IPS-20b (cell line): Measurements from ENCODE around the gene APBA2.
"Not testable (repeated sequence)": the region's sequence is repeated elsewhere in the genome, so short reads cannot be mapped to it uniquely, and the experiment has no call there.

Experiments
- H3K27ac ChIP-seq: one replicate; pipeline ENCODE4 v1.5.1; 2013; ENCODE audit warnings: low read length
- H3K27me3 ChIP-seq: 2 replicates; pipeline ENCODE4 v1.6.1; 2013; ENCODE audit warnings: mild to moderate bottlenecking, low read length, inconsistent platforms; ENCODE audit not compliant: insufficient read depth
- H3K36me3 ChIP-seq: 2 replicates; pipeline ENCODE4 v1.6.1; 2013; ENCODE audit warnings: low read depth, mild to moderate bottlenecking, inconsistent platforms, low read length, moderate library complexity; ENCODE audit not compliant: insufficient read depth
- H3K4me1 ChIP-seq: 2 replicates; pipeline ENCODE4 v1.6.1; 2013; ENCODE audit warnings: mild to moderate bottlenecking, control low read depth, inconsistent platforms, low read length, moderate library complexity; ENCODE audit not compliant: insufficient read depth
- H3K4me3 ChIP-seq: 2 replicates; pipeline ENCODE4 v1.5.1; 2013; ENCODE audit warnings: mild to moderate bottlenecking, low read length, inconsistent platforms
- H3K9ac ChIP-seq: 2 replicates; pipeline ENCODE4 v1.6.1; 2013; ENCODE audit warnings: low read depth, mild to moderate bottlenecking, inconsistent platforms, low read length, moderate library complexity
- H3K9me3 ChIP-seq: 2 replicates; pipeline ENCODE4 v1.6.1; 2013; ENCODE audit warnings: mild to moderate bottlenecking, low read depth, low read length, inconsistent platforms; ENCODE audit not compliant: insufficient read depth

The APBA2 gene

DNA sequence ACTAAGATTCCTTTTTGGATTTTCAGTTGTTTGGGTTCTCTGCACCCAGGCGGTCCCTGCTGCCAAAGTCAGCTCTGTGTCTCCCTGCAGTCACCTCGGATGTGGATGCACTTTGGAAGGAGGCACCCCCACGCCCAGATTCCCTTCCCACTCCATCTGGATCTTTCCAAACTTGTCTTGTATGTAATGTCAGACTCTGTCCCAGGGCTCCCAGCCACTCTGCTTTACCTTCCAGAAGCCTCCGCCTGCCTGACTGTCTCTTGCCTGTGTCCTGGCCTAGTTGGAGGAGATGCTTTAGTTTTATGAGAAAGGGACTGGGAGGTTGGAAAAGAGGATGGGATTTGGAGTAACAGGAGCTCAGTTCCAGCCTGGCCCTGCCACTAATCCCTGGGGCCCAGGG lies 4.5 kb downstream of the APBA2 start:
- not testable (repeated sequence) for H3K27ac ChIP-seq, H3K36me3 ChIP-seq, H3K4me3 ChIP-seq, H3K4me1 ChIP-seq, H3K9me3 ChIP-seq, H3K9ac ChIP-seq
- peaks cover 26% of the 10 kb centered on the region for H3K27me3 ChIP-seq

DNA sequence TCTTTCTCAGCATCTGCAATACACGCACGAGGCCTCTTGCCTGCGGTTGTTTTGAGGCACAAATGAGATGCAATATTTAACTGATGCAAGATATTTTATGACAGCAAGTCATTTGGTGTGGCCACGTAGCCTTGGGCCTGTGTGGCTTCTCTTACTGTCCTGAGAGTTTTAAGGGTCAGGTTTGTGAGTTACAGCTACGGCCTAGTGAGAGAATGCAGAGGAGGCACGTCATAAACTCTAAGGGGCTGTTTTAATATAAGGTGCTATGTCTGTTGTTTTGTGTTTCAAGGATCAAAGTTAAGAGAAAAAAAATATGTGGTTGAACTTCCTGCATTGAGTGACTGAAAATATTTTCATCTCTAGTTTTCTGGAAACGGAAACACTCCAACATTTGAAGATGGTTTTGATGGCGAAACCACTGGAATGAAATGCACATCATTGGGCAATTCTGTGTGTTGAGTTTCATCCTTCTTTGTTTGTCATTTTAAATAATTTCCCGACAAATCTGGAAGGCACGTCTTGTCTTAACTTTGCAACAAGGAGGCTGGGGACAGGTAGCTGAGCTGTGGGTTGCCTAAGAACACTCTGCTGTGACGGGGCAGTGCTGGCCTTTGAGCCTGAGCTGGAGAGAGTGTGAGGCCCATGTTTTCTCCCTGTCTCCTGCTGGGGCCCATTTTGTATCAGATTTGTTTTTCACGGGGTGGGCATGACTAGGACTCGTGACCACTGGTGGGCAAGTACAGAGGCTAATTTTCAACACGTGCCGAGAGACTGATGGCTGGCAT lies 5.1 kb downstream of the APBA2 start:
- no peak overlapping the region for H3K4me3 ChIP-seq
- H3K27me3 ChIP-seq: peaks cover 21% of the 10 kb centered on the region
- no peak overlapping the region for H3K27ac ChIP-seq
- no peak overlapping the region for H3K9ac ChIP-seq
- no peaks in the 10 kb centered on the region for H3K9me3 ChIP-seq
- no peaks in the 10 kb centered on the region for H3K36me3 ChIP-seq
- H3K4me1 ChIP-seq: no peaks in the 10 kb centered on the region

DNA sequence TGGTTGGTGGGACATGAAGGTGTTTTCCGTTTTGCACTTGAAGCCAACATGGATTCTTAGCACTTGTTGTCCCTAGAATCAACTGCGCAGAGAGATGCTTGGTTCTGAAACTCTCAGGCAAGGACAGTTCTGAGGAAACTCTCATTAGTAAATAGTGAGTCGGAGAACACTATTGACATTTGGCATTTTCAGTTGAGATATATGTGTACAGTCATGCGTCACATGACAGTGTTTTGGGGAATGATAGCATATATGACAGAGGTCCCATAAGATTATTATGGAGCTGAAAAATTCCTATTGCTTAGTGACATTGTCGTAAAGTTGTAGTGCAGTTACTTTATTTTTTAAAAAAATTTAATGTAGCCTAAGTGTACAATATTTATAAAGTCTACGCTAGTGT lies 5.8 kb downstream of the APBA2 start:
- Histone ChIP-seq H3K9ac (no peak overlapping the region), H3K27ac (no peak overlapping the region), H3K27me3 (peaks cover 19% of the 10 kb centered on the region), H3K4me1 (no peaks in the 10 kb centered on the region), H3K4me3 (no peak overlapping the region), H3K9me3 (peaks cover 2% of the 10 kb centered on the region; the same call in 1 of the 2 replicates), H3K36me3 (no peaks in the 10 kb centered on the region)

DNA sequence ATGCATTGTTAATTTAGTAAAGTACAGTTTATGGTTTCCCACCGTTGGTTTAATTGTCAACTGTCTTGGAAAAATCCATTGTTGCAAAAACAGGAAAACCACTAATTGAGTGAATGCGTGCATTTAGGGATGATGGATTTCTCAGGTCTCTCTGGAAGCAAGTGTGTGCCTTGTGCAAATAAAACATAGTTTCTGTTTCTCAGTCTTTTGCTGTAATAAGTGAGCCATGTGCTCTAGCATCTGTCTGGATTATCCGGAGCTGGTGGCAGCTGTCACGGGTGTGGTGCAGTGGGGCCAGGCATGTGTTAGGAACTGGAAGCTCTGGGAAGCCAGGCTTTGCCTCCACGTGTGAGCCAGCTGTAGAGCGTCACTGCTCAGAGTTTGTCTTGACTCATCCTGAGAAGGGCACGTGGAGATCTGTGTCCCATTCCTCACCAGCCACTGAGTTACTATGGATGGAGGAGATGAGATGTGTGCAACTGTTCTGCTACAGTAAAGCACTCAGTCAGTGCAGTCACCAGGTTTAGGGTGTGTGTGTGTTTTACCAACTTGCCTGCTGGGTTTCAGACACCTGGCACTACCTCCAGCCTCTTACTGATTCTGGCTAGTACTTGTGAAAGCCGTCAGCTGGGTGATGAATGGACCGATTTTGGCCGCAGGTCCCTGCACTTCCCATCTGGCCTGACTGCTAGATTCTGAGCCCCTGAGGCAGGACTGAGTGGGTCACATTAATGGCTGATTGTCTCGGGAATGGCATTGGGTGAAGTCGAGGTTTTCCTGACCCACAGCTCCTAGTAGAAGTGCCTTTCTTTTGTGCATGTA lies 7.2 kb downstream of the APBA2 start:
- Histone ChIP-seq H3K36me3 (no peaks in the 10 kb centered on the region), H3K4me1 (no peaks in the 10 kb centered on the region), H3K27ac (no peak overlapping the region), H3K9ac (no peak overlapping the region), H3K27me3 (0 out of 2 replicates have a peak, but pooled peaks cover 5% of the 10 kb centered on the region), H3K9me3 (peaks cover 7% of the 10 kb centered on the region), H3K4me3 (no peak overlapping the region)

DNA sequence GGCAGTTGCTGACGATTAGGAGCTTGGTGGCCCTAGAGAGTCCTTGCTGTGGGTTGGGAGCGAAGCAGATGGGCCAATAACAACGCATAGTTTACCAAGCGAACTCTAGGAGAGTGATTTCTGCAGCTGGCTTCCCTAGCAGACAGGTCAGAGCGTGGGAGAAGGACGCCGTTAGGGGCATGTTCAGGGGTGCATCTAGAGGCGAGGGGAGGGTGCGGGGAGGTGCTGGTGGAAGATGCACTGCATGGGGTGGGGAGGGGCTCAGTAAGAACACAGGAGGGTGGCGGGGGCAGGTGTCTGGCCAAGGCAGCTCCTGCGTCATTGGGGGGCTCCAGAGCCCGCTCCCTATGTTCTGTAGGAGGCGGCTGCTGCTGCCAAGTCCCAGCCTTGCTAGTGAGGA lies 8.9 kb downstream of the APBA2 start:
- H3K27ac ChIP-seq: no peak overlapping the region
- no peak overlapping the region for H3K4me3 ChIP-seq
- no peaks in the 10 kb centered on the region for H3K4me1 ChIP-seq
- no peaks in the 10 kb centered on the region for H3K27me3 ChIP-seq
- H3K9ac ChIP-seq: no peak overlapping the region
- peaks cover 7% of the 10 kb centered on the region for H3K9me3 ChIP-seq
- H3K36me3 ChIP-seq: no peaks in the 10 kb centered on the region

DNA sequence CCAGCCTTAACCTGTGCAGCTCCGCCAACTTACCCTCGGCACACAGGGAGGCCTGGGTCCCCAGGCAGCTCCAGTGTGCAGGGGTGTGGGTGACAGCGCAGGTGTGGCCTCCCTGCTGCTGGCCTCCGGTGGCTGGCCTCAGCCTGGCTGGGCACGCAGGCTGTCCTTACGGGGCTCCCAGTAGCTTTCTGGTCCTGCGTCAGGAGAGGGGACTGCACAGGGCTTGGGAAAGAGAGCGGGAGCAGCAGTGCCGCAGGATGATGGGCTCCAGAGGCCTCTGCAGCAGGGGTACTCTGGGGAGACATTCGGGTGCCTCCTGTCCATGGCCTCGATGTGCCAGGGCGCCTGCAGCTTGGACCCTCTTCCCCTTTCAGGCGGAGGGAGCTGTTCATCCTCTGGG lies 9.4 kb downstream of the APBA2 start:
- Histone ChIP-seq H3K4me3 (no peak overlapping the region), H3K9me3 (peaks cover 7% of the 10 kb centered on the region), H3K27me3 (no peaks in the 10 kb centered on the region), H3K9ac (no peak overlapping the region), H3K4me1 (no peaks in the 10 kb centered on the region), H3K27ac (no peak overlapping the region), H3K36me3 (no peaks in the 10 kb centered on the region)

DNA sequence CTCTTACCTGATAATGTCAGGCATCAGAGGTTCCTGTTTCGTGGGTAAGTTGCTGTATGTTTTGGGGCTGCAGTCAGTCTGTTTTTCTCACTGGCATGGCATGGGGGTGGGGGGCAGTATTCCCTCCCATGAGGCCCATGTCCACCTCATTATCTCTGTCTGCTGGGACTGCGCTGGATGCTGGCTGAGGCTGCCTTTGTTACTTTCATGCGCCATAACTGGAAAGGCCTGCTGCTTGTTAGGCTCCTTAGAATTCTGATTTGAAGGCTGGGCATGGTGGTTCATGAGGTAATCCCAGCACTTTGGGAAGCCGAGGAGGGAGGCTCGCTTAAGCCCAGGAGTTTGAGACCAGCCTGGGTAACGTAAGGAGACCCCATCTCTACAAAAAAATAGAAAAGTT lies 9.8 kb downstream of the APBA2 start:
- Histone ChIP-seq H3K36me3 (no peaks in the 10 kb centered on the region), H3K27me3 (no peaks in the 10 kb centered on the region), H3K4me3 (no peak overlapping the region), H3K27ac (no peak overlapping the region), H3K4me1 (no peaks in the 10 kb centered on the region), H3K9me3 (peaks cover 7% of the 10 kb centered on the region), H3K9ac (no peak overlapping the region)

DNA sequence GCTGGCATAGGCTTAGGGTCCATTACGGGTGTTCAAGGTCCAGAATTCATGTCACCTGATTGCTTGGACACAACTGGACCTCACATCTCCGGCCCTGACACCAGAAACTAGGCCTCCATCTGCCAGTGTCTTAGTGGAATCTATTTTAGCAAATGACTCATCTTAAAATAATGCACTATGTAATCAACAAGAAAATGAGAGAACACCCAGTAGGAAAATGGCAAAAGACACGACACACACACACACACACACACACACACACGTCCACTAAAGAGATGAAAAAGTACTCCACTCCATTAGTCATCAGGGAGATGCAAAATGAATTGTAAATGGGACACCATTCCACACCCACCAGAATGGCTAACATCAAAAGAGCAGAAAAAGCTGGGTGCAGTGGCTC lies 11.2 kb downstream of the APBA2 start:
- Histone ChIP-seq H3K27ac (no peak overlapping the region), H3K4me1 (no peaks in the 10 kb centered on the region), H3K27me3 (no peaks in the 10 kb centered on the region), H3K9ac (no peak overlapping the region), H3K4me3 (no peak overlapping the region), H3K36me3 (no peaks in the 10 kb centered on the region), H3K9me3 (peaks cover 7% of the 10 kb centered on the region)

DNA sequence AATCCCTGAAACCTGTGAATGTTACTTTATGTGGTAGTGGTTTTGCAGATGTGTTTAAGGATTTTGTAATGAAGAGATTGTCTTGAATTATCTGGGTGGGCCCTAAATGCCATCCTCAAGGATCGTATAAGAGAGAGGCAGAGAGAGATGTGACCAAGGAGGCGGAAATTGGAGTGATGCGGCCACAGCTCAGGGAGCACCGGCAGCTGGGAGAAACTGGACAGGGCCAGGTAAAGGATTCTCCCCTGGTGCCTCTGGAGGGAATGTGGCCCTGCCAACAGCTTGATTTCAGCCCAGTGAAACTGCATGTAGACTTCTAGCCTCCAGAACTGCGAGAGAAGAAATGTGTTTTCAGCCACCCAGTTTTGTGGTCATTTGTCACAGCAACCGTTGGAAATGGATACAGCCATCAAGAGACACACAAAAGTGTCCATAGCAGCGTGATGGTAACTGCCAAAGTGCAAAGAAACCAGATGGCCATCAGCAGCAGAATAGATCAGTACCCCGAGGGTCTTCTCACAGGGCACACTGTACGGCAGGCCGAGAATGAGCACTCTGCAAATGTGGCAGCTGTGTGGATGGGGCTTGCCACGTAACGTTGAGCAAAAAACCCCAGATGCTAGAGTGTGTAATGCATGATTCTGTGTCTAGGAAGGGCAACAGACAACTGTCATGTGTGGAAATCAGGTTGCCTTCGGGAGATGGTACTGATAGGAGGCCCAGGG lies 12.2 kb downstream of the APBA2 start:
- no peaks in the 10 kb centered on the region for H3K36me3 ChIP-seq
- peaks cover 7% of the 10 kb centered on the region for H3K9me3 ChIP-seq
- H3K4me1 ChIP-seq: no peaks in the 10 kb centered on the region
- H3K27me3 ChIP-seq: no peaks in the 10 kb centered on the region
- H3K4me3 ChIP-seq: no peak overlapping the region
- no peak overlapping the region for H3K9ac ChIP-seq
- no peak overlapping the region for H3K27ac ChIP-seq

DNA sequence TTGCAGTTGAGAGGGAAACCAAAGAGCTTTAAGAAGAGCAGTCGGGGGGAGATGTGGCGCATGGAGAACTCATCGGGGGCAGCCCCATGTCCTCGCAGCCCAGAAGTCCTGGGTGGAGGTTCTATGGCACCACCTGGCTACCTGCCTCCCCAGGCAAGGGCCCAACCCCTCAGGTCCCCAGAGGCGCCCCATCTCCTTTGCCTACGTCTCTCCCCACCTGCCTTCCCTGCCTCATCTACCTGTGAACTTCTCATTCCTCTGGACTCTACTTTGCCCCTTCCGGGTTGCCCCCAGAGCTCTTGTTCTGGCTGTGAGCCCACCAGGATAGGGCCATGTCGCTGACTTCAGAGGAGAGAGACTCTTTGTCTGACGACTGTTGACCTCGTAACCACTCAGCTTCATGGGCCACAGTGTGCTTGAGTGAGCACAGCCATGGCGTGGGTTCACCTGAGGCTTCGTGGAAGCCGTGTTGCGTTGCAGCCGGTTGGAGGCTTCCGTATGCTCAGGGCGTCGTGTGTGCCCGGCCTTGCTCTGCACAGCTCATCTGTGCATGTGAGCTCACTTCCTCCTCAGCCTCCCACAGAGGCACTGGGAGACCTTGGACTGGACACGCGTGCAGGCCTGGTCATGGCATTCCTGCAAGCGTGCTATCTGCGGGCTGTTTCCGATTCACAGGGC lies 13.4 kb downstream of the APBA2 start:
- Histone ChIP-seq H3K36me3 (no peaks in the 10 kb centered on the region), H3K9me3 (peaks cover 7% of the 10 kb centered on the region), H3K4me1 (no peaks in the 10 kb centered on the region), H3K4me3 (no peak overlapping the region), H3K9ac (no peak overlapping the region), H3K27ac (no peak overlapping the region), H3K27me3 (no peaks in the 10 kb centered on the region)

DNA sequence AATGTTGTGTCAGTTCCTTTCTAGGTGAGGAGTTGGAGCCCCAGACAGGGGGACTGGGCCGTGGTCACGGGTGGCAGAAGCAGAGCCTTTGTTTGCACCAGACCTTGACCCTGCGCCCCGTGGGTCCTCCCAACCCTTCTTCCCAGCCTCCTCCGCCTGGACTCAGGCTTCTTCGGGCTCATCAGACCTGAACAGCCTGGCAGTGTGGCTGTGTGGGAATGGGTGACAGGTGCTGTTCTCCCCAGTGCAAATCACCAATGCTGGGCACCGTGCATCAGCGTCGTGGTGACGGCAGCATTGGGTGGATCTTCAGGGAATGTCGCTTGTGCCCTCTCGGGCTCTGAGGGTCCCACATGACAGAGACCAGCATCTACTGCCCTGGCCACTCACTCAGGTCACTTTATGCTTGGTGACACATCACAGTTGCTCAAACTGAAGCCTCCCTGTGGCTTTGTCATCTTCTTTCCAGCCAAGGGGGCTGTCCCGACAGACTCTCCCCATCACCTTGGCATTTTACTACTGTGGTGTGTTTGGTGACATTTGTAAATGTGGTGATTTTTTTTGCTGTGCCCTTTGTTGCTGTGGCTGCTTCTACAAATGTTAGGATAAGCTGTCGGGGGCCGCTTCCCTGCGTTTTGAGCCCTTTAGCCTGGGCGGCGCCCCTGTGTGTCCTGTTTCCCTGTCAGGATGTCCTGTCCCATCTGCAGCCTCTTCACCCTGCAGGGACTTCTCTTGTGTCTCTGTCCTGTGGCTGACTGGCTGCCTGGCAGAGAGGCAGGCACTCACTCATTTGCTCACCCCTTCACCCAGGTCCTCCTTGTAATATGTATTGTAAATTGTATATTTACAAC lies 14.5 kb downstream of the APBA2 start:
- Histone ChIP-seq H3K9ac (no peak overlapping the region), H3K27ac (no peak overlapping the region), H3K9me3 (peaks cover 7% of the 10 kb centered on the region), H3K27me3 (no peaks in the 10 kb centered on the region), H3K4me3 (no peak overlapping the region), H3K36me3 (no peaks in the 10 kb centered on the region), H3K4me1 (no peaks in the 10 kb centered on the region)
